ENCODE measurements around the gene ZHX3.

- TF ChIP-seq CTCF (IDR thresholded peaks at IDR 0.05 in 8 of 11, conservative IDR thresholded peaks at IDR 0.05 in 3 of 11) (no peak), POLR2AphosphoS5 (IDR thresholded peaks at IDR 0.05) (no peak)
These were observed 149.9 kb downstream of the ZHX3 start for GRCh38 chr20:41167481-41168253.

Data from spleen (tissue), 7 donors.